Endothelial cell of umbilical vein (primary cell): ENCODE measurements around the gene CRELD2.
A peak's percentile ranks its signal among the peaks of the same experiment; 100 is the strongest.

Source experiments
- FOS ChIP-seq: IDR thresholded peaks from 2 replicates; pipeline ENCODE4 v1.6.1; 2011; ENCODE audit warnings: mild to moderate bottlenecking, low read length, moderate library complexity, borderline replicate concordance; ENCODE audit not compliant: insufficient read depth
- JUN ChIP-seq: IDR thresholded peaks from 2 replicates; pipeline ENCODE4 v1.6.1; 2011; ENCODE audit warnings: borderline replicate concordance, low read depth; ENCODE audit not compliant: insufficient read length, insufficient read depth
- MYC ChIP-seq: IDR thresholded peaks from one replicate; pipeline ENCODE4 v1.6.1; 2011; ENCODE audit warnings: mild to moderate bottlenecking, low read depth, low read length
- POLR2AphosphoS5 ChIP-seq: IDR thresholded peaks from 2 replicates; pipeline ENCODE4 v1.6.1; 2012; ENCODE audit warnings: low read depth, mild to moderate bottlenecking, control low read depth, low read length, moderate library complexity; ENCODE audit not compliant: insufficient read depth
- TF ChIP-seq, protein P1 (sequence below), 2 donors: IDR thresholded peaks; 1 replicate in 1 of 2; 2 replicates in 1 of 2; pipeline ENCODE4 v1.5.1; 2011; ENCODE audit warnings: low read length in 2 of 2, mild to moderate bottlenecking in 2 of 2, moderate library complexity in 2 of 2, control low read depth in 1 of 2, inconsistent platforms in 1 of 2, low read depth in 1 of 2; ENCODE audit not compliant: insufficient read depth in 1 of 2; ENCODE audit errors: extremely low read depth in 1 of 2
- TF ChIP-seq, protein P2 (sequence below): IDR thresholded peaks from 2 replicates; pipeline ENCODE4 v1.6.1; 2011; ENCODE audit not compliant: insufficient read depth, insufficient read length

DNA sequence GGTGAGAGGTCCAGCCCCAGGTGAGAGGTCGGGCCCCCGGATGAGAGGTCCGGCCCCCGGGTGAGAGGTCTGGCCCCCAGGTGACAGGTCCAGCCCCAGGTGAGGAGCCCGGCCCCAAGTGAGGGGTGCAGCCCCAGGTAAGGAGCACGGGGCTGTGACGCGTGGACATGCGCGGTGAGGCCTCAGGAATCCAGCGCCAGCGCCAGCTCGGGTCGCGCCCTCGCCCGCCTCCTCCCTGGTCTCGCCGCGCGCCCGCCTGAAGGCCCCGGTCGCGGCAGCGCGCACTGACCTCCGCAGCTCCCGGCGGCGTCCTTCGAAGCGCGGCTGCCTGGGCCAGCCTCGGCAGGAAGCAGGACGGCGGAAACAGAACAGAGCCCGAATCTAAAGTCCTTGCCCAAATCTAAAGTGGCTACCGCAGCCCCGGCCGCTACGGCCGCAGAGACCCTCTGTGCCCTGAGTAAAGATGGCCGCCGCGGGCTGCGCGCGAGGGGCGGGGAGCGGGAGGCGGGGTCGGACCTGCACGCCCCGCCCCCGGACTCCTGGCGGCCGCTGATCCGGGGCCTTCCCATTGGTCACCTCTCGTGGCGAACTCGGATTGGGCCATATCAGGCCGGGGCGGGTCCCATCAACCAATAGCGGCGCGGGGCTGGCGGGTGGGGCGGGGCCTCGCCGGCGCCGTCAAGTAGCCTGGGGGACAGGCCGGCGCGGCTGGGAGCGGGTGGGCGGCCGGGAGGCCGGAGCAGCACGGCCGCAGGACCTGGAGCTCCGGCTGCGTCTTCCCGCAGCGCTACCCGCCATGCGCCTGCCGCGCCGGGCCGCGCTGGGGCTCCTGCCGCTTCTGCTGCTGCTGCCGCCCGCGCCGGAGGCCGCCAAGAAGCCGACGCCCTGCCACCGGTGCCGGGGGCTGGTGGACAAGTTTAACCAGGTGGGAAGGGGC, at the start of gene CRELD2, which contains the start of gene ALG12:
- TF ChIP-seq FOS (no peak), POLR2AphosphoS5 (peak; percentile 65), JUN (no peak), MYC (no peak)
- TF ChIP-seq, protein P1, sequence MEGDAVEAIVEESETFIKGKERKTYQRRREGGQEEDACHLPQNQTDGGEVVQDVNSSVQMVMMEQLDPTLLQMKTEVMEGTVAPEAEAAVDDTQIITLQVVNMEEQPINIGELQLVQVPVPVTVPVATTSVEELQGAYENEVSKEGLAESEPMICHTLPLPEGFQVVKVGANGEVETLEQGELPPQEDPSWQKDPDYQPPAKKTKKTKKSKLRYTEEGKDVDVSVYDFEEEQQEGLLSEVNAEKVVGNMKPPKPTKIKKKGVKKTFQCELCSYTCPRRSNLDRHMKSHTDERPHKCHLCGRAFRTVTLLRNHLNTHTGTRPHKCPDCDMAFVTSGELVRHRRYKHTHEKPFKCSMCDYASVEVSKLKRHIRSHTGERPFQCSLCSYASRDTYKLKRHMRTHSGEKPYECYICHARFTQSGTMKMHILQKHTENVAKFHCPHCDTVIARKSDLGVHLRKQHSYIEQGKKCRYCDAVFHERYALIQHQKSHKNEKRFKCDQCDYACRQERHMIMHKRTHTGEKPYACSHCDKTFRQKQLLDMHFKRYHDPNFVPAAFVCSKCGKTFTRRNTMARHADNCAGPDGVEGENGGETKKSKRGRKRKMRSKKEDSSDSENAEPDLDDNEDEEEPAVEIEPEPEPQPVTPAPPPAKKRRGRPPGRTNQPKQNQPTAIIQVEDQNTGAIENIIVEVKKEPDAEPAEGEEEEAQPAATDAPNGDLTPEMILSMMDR (IDR thresholded peaks at IDR 0.05; ENCODE audit: extremely low read depth in 1 of 2, insufficient read depth in 1 of 2, low read depth in 1 of 2, low read length in 2 of 2), result no peak
- TF ChIP-seq, protein P2, sequence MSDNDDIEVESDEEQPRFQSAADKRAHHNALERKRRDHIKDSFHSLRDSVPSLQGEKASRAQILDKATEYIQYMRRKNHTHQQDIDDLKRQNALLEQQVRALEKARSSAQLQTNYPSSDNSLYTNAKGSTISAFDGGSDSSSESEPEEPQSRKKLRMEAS, result no peak
